GM12874 (cell line): ENCODE results near the gene PRKX.

ENCODE experiments used
- TF ChIP-seq, protein P1 (sequence below): IDR thresholded peaks from 2 replicates; pipeline ENCODE4 v1.5.1; 2011; ENCODE audit warnings: low read depth, mild to moderate bottlenecking, control low read depth, low read length, moderate library complexity; ENCODE audit not compliant: insufficient read depth

PRKX gene

GRCh38 chrX:3655181-3655580 is 58.3 kb downstream of the PRKX start:
- TF ChIP-seq, protein P1, sequence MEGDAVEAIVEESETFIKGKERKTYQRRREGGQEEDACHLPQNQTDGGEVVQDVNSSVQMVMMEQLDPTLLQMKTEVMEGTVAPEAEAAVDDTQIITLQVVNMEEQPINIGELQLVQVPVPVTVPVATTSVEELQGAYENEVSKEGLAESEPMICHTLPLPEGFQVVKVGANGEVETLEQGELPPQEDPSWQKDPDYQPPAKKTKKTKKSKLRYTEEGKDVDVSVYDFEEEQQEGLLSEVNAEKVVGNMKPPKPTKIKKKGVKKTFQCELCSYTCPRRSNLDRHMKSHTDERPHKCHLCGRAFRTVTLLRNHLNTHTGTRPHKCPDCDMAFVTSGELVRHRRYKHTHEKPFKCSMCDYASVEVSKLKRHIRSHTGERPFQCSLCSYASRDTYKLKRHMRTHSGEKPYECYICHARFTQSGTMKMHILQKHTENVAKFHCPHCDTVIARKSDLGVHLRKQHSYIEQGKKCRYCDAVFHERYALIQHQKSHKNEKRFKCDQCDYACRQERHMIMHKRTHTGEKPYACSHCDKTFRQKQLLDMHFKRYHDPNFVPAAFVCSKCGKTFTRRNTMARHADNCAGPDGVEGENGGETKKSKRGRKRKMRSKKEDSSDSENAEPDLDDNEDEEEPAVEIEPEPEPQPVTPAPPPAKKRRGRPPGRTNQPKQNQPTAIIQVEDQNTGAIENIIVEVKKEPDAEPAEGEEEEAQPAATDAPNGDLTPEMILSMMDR: no peak

DNA sequence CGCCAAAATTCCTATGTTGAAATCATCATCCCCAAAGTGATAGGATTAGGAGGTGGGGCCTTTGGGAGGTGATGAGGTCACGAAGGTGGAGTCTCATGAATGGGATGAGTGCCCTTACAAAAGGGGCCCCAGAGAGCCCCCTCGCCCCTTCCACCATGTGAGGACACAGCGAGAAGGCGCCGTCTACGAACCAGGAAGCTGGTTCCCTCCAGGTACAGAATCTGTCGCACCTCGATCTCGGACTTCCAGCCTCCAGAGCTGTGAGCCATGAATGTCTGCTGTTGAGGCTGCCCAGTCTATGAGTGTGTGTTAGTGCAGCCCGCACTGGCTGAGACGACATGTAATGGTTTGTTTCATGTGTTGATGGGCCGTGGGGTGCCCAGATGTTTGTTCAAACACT is 60.3 kb downstream of the PRKX start:
- TF ChIP-seq, protein P1: no peak

DNA sequence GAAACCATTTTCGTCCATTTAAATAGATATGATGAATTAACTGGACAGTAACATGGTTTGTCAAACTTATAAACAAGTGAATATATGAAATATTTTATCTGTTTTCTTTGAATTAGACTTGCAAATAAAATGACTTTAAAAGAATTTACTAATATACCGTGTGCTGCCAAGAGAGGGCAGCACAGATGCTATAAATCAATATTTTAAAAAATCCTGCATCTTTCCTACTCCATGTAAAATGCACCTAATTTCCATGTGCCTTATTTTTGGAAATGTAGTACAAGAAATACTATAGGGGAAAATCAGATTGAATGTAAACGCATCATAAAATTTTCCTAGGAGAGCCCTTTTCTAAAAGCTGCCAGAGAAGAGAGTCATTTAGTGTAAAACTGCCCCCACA is 62.2 kb downstream of the PRKX start:
- TF ChIP-seq, protein P1: 0 out of 2 replicates have a peak, but pooled peaks have one; percentile 11

GRCh38 chrX:3648084-3648483 is 65.4 kb downstream of the PRKX start:
- TF ChIP-seq, protein P1: no peak

- TF ChIP-seq, protein P1: no peak
Measured at GRCh38 chrX:3639236-3639635, 74.2 kb downstream of the PRKX start.

- TF ChIP-seq, protein P1: peak; percentile 36; the same call in 1 of the 2 replicates
Measured at GRCh38 chrX:3638280-3638873, 75.1 kb downstream of the PRKX start.

DNA sequence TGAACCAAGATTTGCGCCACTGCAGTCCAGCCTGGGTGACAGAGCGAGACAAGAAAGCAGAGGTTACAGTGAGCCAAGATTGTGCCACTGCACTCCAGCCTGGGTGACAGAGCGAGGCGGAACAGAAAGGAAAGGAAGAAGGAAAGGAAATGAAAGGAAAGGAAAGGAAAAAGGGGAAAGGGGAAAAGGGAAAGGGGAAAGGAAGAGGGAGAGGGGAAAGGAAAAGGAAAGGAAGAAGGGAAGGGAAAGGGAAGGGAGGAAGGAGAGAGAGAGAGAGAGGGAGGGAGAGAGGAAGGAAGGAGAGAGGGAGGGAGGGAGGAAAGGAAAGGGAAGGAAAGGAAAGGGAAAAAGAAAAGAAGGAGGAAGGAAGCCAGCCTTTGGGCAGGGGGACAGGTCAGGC is 76.6 kb downstream of the PRKX start:
- TF ChIP-seq, protein P1: no peak
